PC-9 (cell line): ENCODE measurements around the gene SLC35F4.

Experiments
- EZH2 ChIP-seq: fragments of 200-600 bp; sonication (generic); IDR thresholded peaks from 2 replicates; pipeline ENCODE4 v1.8.0; 2017; ENCODE audit warnings: antibody characterized with exemption, low read depth
- TF ChIP-seq, protein P1 (sequence below): fragments of 200-600 bp; sonication (generic); conservative IDR thresholded peaks from 2 replicates; pipeline ENCODE4 v1.6.1; 2017; ENCODE audit warnings: mixed run types, antibody characterized with exemption, mild to moderate bottlenecking, moderate library complexity

DNA sequence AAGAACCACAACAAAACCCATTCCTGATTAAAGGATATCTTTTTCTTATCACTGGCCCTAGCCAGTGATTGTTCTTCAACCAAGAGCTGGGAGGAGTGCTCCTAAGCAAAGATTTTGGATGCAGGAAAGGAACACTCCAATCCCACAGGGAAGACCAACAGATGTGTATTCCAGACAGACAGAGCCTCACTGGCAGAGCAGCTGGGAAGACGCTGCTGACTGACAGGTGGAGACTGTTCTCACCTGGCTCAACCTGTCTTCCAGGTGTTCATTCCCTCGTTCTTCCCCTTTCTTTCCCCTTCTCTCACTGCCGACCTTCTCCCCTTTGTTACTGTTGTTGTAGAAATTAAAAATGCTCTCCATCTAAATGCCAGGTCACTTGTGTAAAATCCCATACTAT is 282.5 kb downstream of the SLC35F4 start:
- no peak for TF ChIP-seq EZH2
- TF ChIP-seq, protein P1, sequence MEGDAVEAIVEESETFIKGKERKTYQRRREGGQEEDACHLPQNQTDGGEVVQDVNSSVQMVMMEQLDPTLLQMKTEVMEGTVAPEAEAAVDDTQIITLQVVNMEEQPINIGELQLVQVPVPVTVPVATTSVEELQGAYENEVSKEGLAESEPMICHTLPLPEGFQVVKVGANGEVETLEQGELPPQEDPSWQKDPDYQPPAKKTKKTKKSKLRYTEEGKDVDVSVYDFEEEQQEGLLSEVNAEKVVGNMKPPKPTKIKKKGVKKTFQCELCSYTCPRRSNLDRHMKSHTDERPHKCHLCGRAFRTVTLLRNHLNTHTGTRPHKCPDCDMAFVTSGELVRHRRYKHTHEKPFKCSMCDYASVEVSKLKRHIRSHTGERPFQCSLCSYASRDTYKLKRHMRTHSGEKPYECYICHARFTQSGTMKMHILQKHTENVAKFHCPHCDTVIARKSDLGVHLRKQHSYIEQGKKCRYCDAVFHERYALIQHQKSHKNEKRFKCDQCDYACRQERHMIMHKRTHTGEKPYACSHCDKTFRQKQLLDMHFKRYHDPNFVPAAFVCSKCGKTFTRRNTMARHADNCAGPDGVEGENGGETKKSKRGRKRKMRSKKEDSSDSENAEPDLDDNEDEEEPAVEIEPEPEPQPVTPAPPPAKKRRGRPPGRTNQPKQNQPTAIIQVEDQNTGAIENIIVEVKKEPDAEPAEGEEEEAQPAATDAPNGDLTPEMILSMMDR, result no peak
